A549 (cell line): Measurements from ENCODE around the gene NR3C2.

Experiments
- EP300 ChIP-seq, 2 experiments: fragments of >200 bp; sonication (Bioruptor Twin); formaldehyde crosslinking; IDR thresholded peaks; 2 replicates in 1 of 2; 3 replicates in 1 of 2; pipeline ENCODE4 v1.6.1; 2016 to 2017
- HOXA7 ChIP-seq: fragments of 250-450 bp; sonication (Bioruptor Pico); IDR thresholded peaks from 2 replicates; pipeline ENCODE4 v1.5.0; 2020; ENCODE audit warnings: mild to moderate bottlenecking, moderate library complexity
- JUN ChIP-seq, 2 experiments: fragments of >200 bp; sonication (Bioruptor Twin); formaldehyde crosslinking; IDR thresholded peaks; 2 replicates in 1 of 2; 3 replicates in 1 of 2; pipeline ENCODE4 v1.6.1; 2016 to 2017
- MYC ChIP-seq: IDR thresholded peaks from 2 replicates; pipeline ENCODE4 v1.6.1; 2012; ENCODE audit warnings: mild to moderate bottlenecking, inconsistent platforms, low read length, improper control_type of control experiment, borderline replicate concordance
- POLR2A ChIP-seq: IDR thresholded peaks from 2 replicates; pipeline ENCODE4 v1.6.1; 2012; ENCODE audit warnings: mild to moderate bottlenecking, low read length
- RAD21 ChIP-seq, 2 experiments: fragments of >200 bp in 1 of 2; sonication (Bioruptor Twin) in 1 of 2; formaldehyde crosslinking in 1 of 2; IDR thresholded peaks in 1 of 2; conservative IDR thresholded peaks in 1 of 2; 2 replicates in 1 of 2; 3 replicates in 1 of 2; pipeline ENCODE4 v1.6.1; 2012 to 2018; ENCODE audit warnings: inconsistent platforms in 1 of 2
- RCOR1 ChIP-seq: fragments of 150-350 bp; IDR thresholded peaks from 2 replicates; pipeline ENCODE4 v1.6.1; 2014; ENCODE audit warnings: antibody characterized with exemption, low read length, low read depth
- SMC3 ChIP-seq: fragments of >200 bp; sonication (Bioruptor Twin); formaldehyde crosslinking; IDR thresholded peaks from 3 replicates; pipeline ENCODE4 v1.6.1; 2018; ENCODE audit warnings: inconsistent platforms
- SREBF2 ChIP-seq: fragments of 450-650 bp; IDR thresholded peaks from 2 replicates; pipeline ENCODE4 v1.6.1; 2014; ENCODE audit warnings: mild to moderate bottlenecking, moderate library complexity
- TP53 ChIP-seq: fragments of 250-450 bp; sonication (Bioruptor Pico); IDR thresholded peaks from 2 replicates; pipeline ENCODE4 v1.5.0; 2021; ENCODE audit warnings: mild to moderate bottlenecking, moderate library complexity
- ZFP36 ChIP-seq: fragments of 450-650 bp; IDR thresholded peaks from 2 replicates; pipeline ENCODE4 v1.6.1; 2014; ENCODE audit warnings: borderline replicate concordance; ENCODE audit not compliant: partially characterized antibody
- TF ChIP-seq, protein P1 (sequence below): fragments of >200 bp; sonication (Bioruptor Twin); formaldehyde crosslinking; IDR thresholded peaks from 3 replicates; pipeline ENCODE4 v1.5.1; 2016
- TF ChIP-seq, protein P2 (sequence below): fragments of 450-650 bp; IDR thresholded peaks from 2 replicates; pipeline ENCODE4 v1.6.1; 2014; ENCODE audit warnings: antibody characterized with exemption

- TF ChIP-seq, protein P1, sequence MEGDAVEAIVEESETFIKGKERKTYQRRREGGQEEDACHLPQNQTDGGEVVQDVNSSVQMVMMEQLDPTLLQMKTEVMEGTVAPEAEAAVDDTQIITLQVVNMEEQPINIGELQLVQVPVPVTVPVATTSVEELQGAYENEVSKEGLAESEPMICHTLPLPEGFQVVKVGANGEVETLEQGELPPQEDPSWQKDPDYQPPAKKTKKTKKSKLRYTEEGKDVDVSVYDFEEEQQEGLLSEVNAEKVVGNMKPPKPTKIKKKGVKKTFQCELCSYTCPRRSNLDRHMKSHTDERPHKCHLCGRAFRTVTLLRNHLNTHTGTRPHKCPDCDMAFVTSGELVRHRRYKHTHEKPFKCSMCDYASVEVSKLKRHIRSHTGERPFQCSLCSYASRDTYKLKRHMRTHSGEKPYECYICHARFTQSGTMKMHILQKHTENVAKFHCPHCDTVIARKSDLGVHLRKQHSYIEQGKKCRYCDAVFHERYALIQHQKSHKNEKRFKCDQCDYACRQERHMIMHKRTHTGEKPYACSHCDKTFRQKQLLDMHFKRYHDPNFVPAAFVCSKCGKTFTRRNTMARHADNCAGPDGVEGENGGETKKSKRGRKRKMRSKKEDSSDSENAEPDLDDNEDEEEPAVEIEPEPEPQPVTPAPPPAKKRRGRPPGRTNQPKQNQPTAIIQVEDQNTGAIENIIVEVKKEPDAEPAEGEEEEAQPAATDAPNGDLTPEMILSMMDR: no peak
- TF ChIP-seq SREBF2 (no peak), RCOR1 (no peak), TP53 (CRISPR knock-in tag) (no peak), RAD21 (conservative IDR thresholded peaks at IDR 0.05 in 1 of 2, IDR thresholded peaks at IDR 0.05 in 1 of 2) (no peak), EP300 (IDR thresholded peaks at IDR 0.05) (no peak), JUN (IDR thresholded peaks at IDR 0.05) (no peak), SMC3 (no peak), ZFP36 (no peak), HOXA7 (CRISPR knock-in tag) (no peak), POLR2A (no peak), MYC (no peak)
- TF ChIP-seq, protein P2, sequence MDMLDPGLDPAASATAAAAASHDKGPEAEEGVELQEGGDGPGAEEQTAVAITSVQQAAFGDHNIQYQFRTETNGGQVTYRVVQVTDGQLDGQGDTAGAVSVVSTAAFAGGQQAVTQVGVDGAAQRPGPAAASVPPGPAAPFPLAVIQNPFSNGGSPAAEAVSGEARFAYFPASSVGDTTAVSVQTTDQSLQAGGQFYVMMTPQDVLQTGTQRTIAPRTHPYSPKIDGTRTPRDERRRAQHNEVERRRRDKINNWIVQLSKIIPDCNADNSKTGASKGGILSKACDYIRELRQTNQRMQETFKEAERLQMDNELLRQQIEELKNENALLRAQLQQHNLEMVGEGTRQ: no peak
Measured at GRCh38 chr4:148349153-148349552, 93.1 kb downstream of the NR3C2 start.
